Raji (cell line): ENCODE measurements around the gene DCAF10.

Experiments used
- POLR2A ChIP-seq: IDR thresholded peaks from 2 replicates; pipeline ENCODE4 v1.6.1; 2011; ENCODE audit warnings: low read depth, low read length, control low read depth; ENCODE audit not compliant: insufficient read depth

DCAF10 gene

GRCh38 chr9:37827483-37828165, 27.0 kb downstream of the DCAF10 start:
- no peak for TF ChIP-seq POLR2A

- TF ChIP-seq POLR2A, result no peak
Observed at GRCh38 chr9:37835821-37836220, 35.2 kb downstream of the DCAF10 start.

GRCh38 chr9:37836386-37836785, 35.8 kb downstream of the DCAF10 start:
- no peak for TF ChIP-seq POLR2A

GRCh38 chr9:37839496-37840461, 39.2 kb downstream of the DCAF10 start:
- TF ChIP-seq POLR2A, result no peak

- no peak for TF ChIP-seq POLR2A
Observed at GRCh38 chr9:37840560-37841194, 40.1 kb downstream of the DCAF10 start.

- TF ChIP-seq POLR2A, result no peak
Observed at GRCh38 chr9:37852222-37852621, 51.6 kb downstream of the DCAF10 start.

GRCh38 chr9:37856551-37856950, 56.0 kb downstream of the DCAF10 start:
- no peak for TF ChIP-seq POLR2A

- no peak for TF ChIP-seq POLR2A
Observed at GRCh38 chr9:37859043-37859442, 58.4 kb downstream of the DCAF10 start.

GRCh38 chr9:37862530-37862929, 61.9 kb downstream of the DCAF10 start:
- no peak for TF ChIP-seq POLR2A

GRCh38 chr9:37870081-37870798, 69.6 kb downstream of the DCAF10 start:
- TF ChIP-seq POLR2A, result no peak

- TF ChIP-seq POLR2A, result no peak
Observed at GRCh38 chr9:37870799-37871176, 70.2 kb downstream of the DCAF10 start.

GRCh38 chr9:37873955-37874354, 73.4 kb downstream of the DCAF10 start:
- TF ChIP-seq POLR2A, result no peak

GRCh38 chr9:37876376-37876775, 75.8 kb downstream of the DCAF10 start:
- no peak for TF ChIP-seq POLR2A

GRCh38 chr9:37880916-37881479, 80.4 kb downstream of the DCAF10 start:
- TF ChIP-seq POLR2A, result no peak

GRCh38 chr9:37889536-37889935, 88.9 kb downstream of the DCAF10 start:
- no peak for TF ChIP-seq POLR2A
